Neural cell (in vitro differentiated cells): ENCODE results near the gene GGA1. TPM values are rescaled to one million over a fixed set of nuclear protein-coding genes. Genes with fewer than 3 reads are reported as not detected.
A peak's percentile ranks its signal among the peaks of the same experiment; 100 is the strongest.

Source experiments
- H2AFZ ChIP-seq: fragments of 200-600, 300-800 bp; sonication (generic), shearing (Covaris generic); 2 replicates; pipeline ENCODE4 v1.6.0; 2014; ENCODE audit warnings: low read depth, mild to moderate bottlenecking, antibody characterized with exemption, low read length, moderate library complexity
- H3F3A ChIP-seq: fragments of 200-600 bp; shearing (Covaris generic); 2 replicates; pipeline ENCODE4 v1.6.1; 2016; ENCODE audit warnings: mild to moderate bottlenecking, moderate library complexity, mixed read lengths, antibody characterized with exemption, low read length; ENCODE audit not compliant: insufficient read depth, poor library complexity, severe bottlenecking
- H3K27ac ChIP-seq: fragments of 200-600, 300-800 bp; sonication (generic), shearing (Covaris generic); 2 replicates; pipeline ENCODE4 v1.5.1; 2014; ENCODE audit warnings: mild to moderate bottlenecking, low read length, moderate library complexity
- H3K27me3 ChIP-seq: fragments of 300-800, 200-600 bp; sonication (generic), shearing (Covaris generic); 2 replicates; pipeline ENCODE4 v1.6.0; 2014; ENCODE audit warnings: mild to moderate bottlenecking, low read depth, low read length, moderate library complexity; ENCODE audit not compliant: insufficient read depth
- H3K36me3 ChIP-seq: fragments of 300-800, 200-600 bp; sonication (generic), shearing (Covaris generic); 2 replicates; pipeline ENCODE4 v1.5.1; 2014; ENCODE audit warnings: mild to moderate bottlenecking, antibody characterized with exemption, low read length, moderate library complexity; ENCODE audit not compliant: insufficient read depth
- H3K4me2 ChIP-seq: fragments of 300-800, 200-600 bp; sonication (generic), shearing (Covaris generic); 2 replicates; pipeline ENCODE4 v1.6.0; 2014; ENCODE audit warnings: mild to moderate bottlenecking, low read length
- H3K4me3 ChIP-seq: fragments of 300-800, 200-600 bp; sonication (generic), shearing (Covaris generic); 2 replicates; pipeline ENCODE4 v1.5.1; 2014; ENCODE audit warnings: mild to moderate bottlenecking, low read length, moderate library complexity
- H3K79me2 ChIP-seq: fragments of 200-600 bp; shearing (Covaris generic); replicated peaks from 2 replicates; pipeline ENCODE4 v1.6.0; 2014; ENCODE audit warnings: mild to moderate bottlenecking, low read length, moderate library complexity; ENCODE audit not compliant: insufficient read depth
- H3K9ac ChIP-seq: fragments of 300-800, 200-600 bp; sonication (generic), shearing (Covaris generic); 2 replicates; pipeline ENCODE4 v1.6.1; 2016; ENCODE audit warnings: mild to moderate bottlenecking, low read length, mixed read lengths
- H3K9me2 ChIP-seq: fragments of 200-600 bp; shearing (Covaris generic); 2 replicates; pipeline ENCODE4 v1.6.1; 2016; ENCODE audit warnings: mild to moderate bottlenecking, low read length, mixed read lengths; ENCODE audit not compliant: insufficient read depth
- H3K9me3 ChIP-seq: fragments of 200-600, 300-800 bp; sonication (generic), shearing (Covaris generic); 2 replicates; pipeline ENCODE4 v1.6.1; 2016; ENCODE audit warnings: mild to moderate bottlenecking, mixed run types, low read length, moderate library complexity, mixed read lengths
- H4K20me1 ChIP-seq: fragments of 200-600 bp; shearing (Covaris generic); 2 replicates; pipeline ENCODE4 v1.6.1; 2016; ENCODE audit warnings: mild to moderate bottlenecking, mixed run types; ENCODE audit not compliant: insufficient read depth
- CTCF ChIP-seq: fragments of 450-650 bp; IDR thresholded peaks from 2 replicates; pipeline ENCODE4 v1.5.1; 2014; ENCODE audit warnings: antibody characterized with exemption, mild to moderate bottlenecking, moderate library complexity; ENCODE audit not compliant: poor library complexity, severe bottlenecking
- EP300 ChIP-seq: fragments of 450-650 bp; conservative IDR thresholded peaks from 2 replicates; pipeline ENCODE4 v1.6.1; 2014; ENCODE audit warnings: antibody characterized with exemption, mild to moderate bottlenecking, moderate library complexity; ENCODE audit not compliant: poor library complexity, severe bottlenecking
- EZH2 ChIP-seq: fragments of 200-600, 300-800 bp; shearing (Covaris generic), sonication (generic); IDR thresholded peaks from 2 replicates; pipeline ENCODE4 v1.6.1; 2014; ENCODE audit warnings: antibody characterized with exemption, low read length, borderline replicate concordance, mild to moderate bottlenecking; ENCODE audit not compliant: insufficient read depth, poor library complexity, severe bottlenecking
- MXI1 ChIP-seq: fragments of 450-650 bp; conservative IDR thresholded peaks from 2 replicates; pipeline ENCODE4 v1.6.1; 2014; ENCODE audit warnings: antibody characterized with exemption, mild to moderate bottlenecking; ENCODE audit not compliant: poor library complexity, severe bottlenecking
- POLR2AphosphoS5 ChIP-seq: IDR thresholded peaks from 2 replicates; pipeline ENCODE4 v1.6.1; 2012
- RAD21 ChIP-seq: fragments of 450-650 bp; conservative IDR thresholded peaks from 2 replicates; pipeline ENCODE4 v1.6.1; 2014; ENCODE audit warnings: antibody characterized with exemption, mild to moderate bottlenecking, moderate library complexity
- REST ChIP-seq: IDR thresholded peaks from 2 replicates; pipeline ENCODE4 v1.6.1; 2012; ENCODE audit warnings: borderline replicate concordance
- SMC3 ChIP-seq: fragments of 450-650 bp; conservative IDR thresholded peaks from 2 replicates; pipeline ENCODE4 v1.6.1; 2014; ENCODE audit warnings: antibody characterized with exemption, mild to moderate bottlenecking, moderate library complexity; ENCODE audit not compliant: poor library complexity
- TAF1 ChIP-seq: IDR thresholded peaks from 2 replicates; pipeline ENCODE4 v1.6.1; 2012; ENCODE audit warnings: low read depth
- polyA plus RNA-seq: library from polyadenylated mRNA; depleted of rRNA; stranded (reverse); fragments of >200 nt; gene quantifications from 2 replicates; pipeline ENCODE4 v1.2.3, GENCODE V29; 2014

GGA1 gene
- polyA plus RNA-seq, 1 donor from 2014 or later: 57.5 TPM

DNA sequence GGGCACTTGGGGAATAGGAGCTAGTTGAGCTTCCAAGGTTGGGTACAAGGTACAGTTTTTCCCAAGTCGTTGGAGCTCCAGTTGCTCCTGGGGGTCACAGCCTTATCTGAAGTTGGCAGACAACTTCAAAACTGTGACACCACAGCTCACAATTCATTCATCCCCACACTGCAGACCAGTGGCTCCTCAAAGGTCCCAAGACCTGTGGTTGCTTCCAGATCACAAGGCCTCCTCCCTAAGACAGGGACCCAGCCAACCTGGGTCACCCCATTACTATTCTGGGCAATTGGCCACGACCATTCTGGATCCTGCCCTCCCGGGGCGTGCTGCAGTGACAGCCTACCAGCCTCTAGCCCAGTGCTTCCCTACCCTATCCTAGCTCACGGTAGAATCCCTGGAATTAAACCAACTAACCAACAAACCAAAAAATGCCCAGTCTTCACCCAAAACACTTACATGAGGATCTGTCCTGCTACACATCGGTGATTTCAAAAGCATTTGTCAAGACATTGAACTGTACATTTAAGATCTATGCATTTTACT is 49.0 kb downstream of the GGA1 start:
- Histone ChIP-seq H3K36me3 (no peaks in the 10 kb centered on the region), H3K9me2 (no peaks in the 10 kb centered on the region), H3K27me3 (no peaks in the 10 kb centered on the region), H4K20me1 (no peaks in the 10 kb centered on the region), H3K4me2 (peak overlapping the region; percentile 72), H3F3A (peaks cover 3% of the 10 kb centered on the region), H3K79me2 (peaks cover 11% of the 10 kb centered on the region), H3K9me3 (no peaks in the 10 kb centered on the region), H3K4me3 (peak overlapping the region; percentile 69), H2AFZ (peak overlapping the region; percentile 68), H3K9ac (peak overlapping the region; percentile 75), H3K27ac (peak overlapping the region; percentile 90)
- TF ChIP-seq REST: no peak

DNA sequence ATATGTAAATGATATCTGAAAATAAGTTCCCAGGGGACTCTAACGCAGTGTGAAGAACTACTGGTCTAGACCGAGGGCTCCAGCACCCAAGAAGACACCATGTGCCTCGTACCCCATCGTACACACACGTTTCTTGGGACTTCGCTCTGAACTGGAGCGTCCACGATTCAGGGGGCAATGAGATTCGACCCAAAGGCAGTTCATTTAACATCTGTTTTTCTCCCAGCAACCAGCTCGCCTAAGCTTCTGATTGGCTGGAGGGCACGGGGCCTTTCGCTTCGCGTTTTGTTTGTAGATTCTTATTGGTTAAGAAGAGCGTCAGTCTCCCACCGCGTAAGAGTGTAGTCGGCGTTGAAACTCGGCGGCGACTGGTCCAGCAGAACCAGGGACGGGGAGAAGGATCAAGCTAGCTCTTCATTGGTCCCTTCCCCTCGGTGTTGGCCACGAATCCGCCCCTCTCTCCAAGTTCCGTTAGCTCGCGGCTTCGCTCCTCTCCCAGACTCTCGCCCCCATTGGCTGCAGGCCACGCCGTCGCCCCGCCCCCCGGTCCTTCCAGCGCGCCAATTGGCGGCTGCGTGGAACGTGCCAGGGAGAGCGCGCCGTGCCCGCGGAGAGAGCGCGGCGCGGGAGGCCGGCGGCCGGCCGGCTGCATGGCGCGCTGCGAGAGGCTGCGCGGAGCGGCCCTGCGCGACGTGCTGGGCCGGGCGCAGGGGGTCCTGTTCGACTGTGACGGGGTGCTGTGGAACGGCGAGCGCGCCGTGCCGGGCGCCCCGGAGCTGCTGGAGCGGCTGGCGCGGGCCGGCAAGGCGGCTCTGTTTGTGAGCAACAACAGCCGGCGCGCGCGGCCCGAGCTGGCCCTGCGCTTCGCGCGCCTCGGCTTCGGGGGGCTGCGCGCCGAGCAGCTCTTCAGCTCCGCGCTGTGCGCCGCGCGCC is 49.8 kb downstream of the GGA1 start, which contains the start of gene PDXP:
PDXP (plus strand) TSS at position 591 of the 933 bp plus-strand sequence; CDS start at position 651, 60 bp downstream.
- H3K4me2 ChIP-seq: peak within 1 kb of the TSS; percentile 85
- no peaks in the 10 kb centered on the region for H3K9me3 ChIP-seq
- H3F3A ChIP-seq: peaks cover 3% of the 10 kb centered on the region
- no peaks in the 10 kb centered on the region for H4K20me1 ChIP-seq
- no peaks in the 10 kb centered on the region for H3K36me3 ChIP-seq
- H3K27ac ChIP-seq: peak within 1 kb of the TSS; percentile 90
- no peaks in the 10 kb centered on the region for H3K9me2 ChIP-seq
- no peaks in the 10 kb centered on the region for H3K27me3 ChIP-seq
- TF ChIP-seq EP300: peak; percentile 61
- peak; percentile 90 for TF ChIP-seq MXI1
- peak; percentile 15 for TF ChIP-seq CTCF
- no peak for TF ChIP-seq EZH2
- peak; percentile 32 for TF ChIP-seq RAD21
- TF ChIP-seq TAF1: peak; percentile 81
- TF ChIP-seq REST: peak; percentile 23
- TF ChIP-seq POLR2AphosphoS5: peak; percentile 78
- TF ChIP-seq SMC3: peak; percentile 16
- H3K79me2 ChIP-seq: peaks cover 12% of the 10 kb centered on the region
- H2AFZ ChIP-seq: peak within 1 kb of the TSS; percentile 68
- peak within 1 kb of the TSS; percentile 75 for H3K9ac ChIP-seq
- peak within 1 kb of the TSS; percentile 93 for H3K4me3 ChIP-seq
